ENCODE data around the gene PSMC4. TPM values are rescaled to one million over a fixed set of nuclear protein-coding genes. Genes with fewer than 3 reads are reported as not detected.

Gene PSMC4
- total RNA-seq, 1 experiment from 2014 or later: 2,386 TPM

DNA sequence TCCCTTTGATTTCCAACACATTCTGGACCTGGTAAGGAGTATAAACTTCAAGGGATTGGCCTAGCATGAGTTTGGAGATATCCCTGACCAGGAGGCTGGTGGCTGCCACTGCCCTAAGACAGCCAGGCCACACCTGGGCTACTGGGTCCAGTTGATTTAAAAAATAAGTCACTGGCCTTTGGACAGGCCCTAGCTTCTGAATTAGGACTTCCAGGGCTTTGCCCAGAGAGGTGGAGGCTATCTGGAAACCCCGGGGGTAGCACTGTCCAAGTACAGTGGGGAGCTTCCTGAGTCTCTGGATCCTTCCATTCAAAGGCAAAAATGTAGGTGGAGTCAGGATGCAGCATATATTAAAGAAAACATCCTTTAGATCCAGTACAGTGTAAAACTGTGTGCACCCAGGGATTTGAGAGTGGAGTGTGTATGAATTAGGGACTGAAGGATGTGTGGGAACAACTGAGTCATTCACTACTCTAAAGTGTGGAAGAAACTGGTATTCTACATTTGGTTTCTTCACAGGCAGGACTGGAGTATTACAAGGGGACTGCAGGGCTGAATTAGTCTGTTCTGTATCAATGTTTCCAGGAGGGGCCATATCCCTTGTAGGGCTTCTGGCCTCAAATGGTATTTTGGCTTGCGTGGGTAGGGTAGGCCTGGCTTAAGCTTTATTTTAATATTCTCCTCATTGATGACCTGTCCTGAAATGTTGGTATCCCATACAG, 21.8 kb upstream of the PSMC4 start:
- POLR2A ChIA-PET: interaction anchor here (0.6 to 1.4 kb wide), 3 partner anchors 39 to 172 kb away, joined by 3 to 13 read pairs (median 4); no protein-coding TSS in a partner anchor
- no peak for DNase-seq (ENCODE audit: low read depth, low spot score)

DNA sequence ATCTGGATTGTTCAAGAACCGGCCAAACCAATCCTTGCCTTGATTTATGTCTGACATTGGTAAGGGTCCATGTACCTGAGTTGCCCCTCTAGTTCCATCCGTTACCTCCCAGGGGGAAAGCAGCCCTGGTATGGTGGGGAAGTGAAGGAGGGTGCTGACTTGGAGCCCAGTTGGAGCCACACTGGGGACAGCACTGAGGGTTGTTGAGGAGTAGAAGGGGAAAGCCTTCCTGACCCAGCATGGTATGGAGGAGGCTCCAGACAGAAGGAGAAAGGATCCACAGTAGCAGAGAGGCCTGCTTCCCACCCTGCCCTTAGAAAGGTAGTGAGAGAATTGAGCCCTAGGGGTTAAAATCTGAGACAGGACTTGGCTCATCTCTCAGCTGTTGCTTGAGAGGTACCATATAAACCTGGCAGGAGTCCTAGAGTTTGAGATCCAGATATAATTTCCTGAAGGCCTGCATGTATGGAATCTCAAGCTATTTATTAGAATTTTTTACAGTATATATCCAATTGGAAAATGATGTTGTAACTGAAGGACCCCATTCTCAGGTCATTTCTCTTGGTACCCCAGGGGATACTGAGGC, 19.8 kb upstream of the PSMC4 start:
- H3K36me3 ChIP-seq (ENCODE audit: control insufficient read depth, insufficient read depth, low read length): no peaks in the 10 kb centered on the region
- no peak overlapping the region for H3K4me3 ChIP-seq (ENCODE audit: low read depth in 2 of 2, low read length in 2 of 2)
- H3K27me3 ChIP-seq (ENCODE audit: control insufficient read depth, insufficient read depth, low read length): no peaks in the 10 kb centered on the region
- H3K27ac ChIP-seq (ENCODE audit: low read length): no peak overlapping the region
- in situ Hi-C loops (cut with HindIII; ENCODE audit: low pct_unique_long_range_greater_than_20kb, low sequenced_read_pairs) (no loop called here), intact Hi-C loops (cut with micrococcal nuclease; ENCODE audit: unreplicated experiment) (no loop called here)
- POLR2A ChIA-PET: interaction anchor here (0.5 to 1.9 kb wide), 7 partner anchors 15 to 325 kb away, joined by 3 to 12 read pairs (median 3); partner anchors contain the start of gene PSMC4
- H3K9me3 ChIP-seq (ENCODE audit: control insufficient read depth, insufficient read depth, low read depth, low read length): no peaks in the 10 kb centered on the region
- CTCF ChIA-PET: interaction anchor here (0.6 to 1.5 kb wide), 5 partner anchors 16 to 278 kb away, joined by 3 to 17 read pairs (median 3); partner anchors contain the start of gene PSMC4
- no peak for DNase-seq (ENCODE audit: low read depth, low spot score)
- H3K4me1 ChIP-seq (ENCODE audit: control insufficient read depth, insufficient read depth, low read length): no peaks in the 10 kb centered on the region
- TF ChIP-seq TCF7L2 (IDR thresholded peaks at IDR 0.05; ENCODE audit: low read depth, low read length): no peak
- TF ChIP-seq SIN3A (IDR thresholded peaks at IDR 0.05; ENCODE audit: borderline replicate concordance, insufficient read depth, low read depth, low read length): no peak
- TF ChIP-seq, protein P1, sequence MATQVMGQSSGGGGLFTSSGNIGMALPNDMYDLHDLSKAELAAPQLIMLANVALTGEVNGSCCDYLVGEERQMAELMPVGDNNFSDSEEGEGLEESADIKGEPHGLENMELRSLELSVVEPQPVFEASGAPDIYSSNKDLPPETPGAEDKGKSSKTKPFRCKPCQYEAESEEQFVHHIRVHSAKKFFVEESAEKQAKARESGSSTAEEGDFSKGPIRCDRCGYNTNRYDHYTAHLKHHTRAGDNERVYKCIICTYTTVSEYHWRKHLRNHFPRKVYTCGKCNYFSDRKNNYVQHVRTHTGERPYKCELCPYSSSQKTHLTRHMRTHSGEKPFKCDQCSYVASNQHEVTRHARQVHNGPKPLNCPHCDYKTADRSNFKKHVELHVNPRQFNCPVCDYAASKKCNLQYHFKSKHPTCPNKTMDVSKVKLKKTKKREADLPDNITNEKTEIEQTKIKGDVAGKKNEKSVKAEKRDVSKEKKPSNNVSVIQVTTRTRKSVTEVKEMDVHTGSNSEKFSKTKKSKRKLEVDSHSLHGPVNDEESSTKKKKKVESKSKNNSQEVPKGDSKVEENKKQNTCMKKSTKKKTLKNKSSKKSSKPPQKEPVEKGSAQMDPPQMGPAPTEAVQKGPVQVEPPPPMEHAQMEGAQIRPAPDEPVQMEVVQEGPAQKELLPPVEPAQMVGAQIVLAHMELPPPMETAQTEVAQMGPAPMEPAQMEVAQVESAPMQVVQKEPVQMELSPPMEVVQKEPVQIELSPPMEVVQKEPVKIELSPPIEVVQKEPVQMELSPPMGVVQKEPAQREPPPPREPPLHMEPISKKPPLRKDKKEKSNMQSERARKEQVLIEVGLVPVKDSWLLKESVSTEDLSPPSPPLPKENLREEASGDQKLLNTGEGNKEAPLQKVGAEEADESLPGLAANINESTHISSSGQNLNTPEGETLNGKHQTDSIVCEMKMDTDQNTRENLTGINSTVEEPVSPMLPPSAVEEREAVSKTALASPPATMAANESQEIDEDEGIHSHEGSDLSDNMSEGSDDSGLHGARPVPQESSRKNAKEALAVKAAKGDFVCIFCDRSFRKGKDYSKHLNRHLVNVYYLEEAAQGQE (IDR thresholded peaks at IDR 0.05; ENCODE audit: insufficient read depth in 1 of 2, low read depth in 2 of 2, low read length in 1 of 2): no peak
- TF ChIP-seq, protein P2, sequence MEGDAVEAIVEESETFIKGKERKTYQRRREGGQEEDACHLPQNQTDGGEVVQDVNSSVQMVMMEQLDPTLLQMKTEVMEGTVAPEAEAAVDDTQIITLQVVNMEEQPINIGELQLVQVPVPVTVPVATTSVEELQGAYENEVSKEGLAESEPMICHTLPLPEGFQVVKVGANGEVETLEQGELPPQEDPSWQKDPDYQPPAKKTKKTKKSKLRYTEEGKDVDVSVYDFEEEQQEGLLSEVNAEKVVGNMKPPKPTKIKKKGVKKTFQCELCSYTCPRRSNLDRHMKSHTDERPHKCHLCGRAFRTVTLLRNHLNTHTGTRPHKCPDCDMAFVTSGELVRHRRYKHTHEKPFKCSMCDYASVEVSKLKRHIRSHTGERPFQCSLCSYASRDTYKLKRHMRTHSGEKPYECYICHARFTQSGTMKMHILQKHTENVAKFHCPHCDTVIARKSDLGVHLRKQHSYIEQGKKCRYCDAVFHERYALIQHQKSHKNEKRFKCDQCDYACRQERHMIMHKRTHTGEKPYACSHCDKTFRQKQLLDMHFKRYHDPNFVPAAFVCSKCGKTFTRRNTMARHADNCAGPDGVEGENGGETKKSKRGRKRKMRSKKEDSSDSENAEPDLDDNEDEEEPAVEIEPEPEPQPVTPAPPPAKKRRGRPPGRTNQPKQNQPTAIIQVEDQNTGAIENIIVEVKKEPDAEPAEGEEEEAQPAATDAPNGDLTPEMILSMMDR (IDR thresholded peaks at IDR 0.05): no peak
- no peak for TF ChIP-seq POLR2AphosphoS5 (IDR thresholded peaks at IDR 0.05; ENCODE audit: low read depth, low read length)
- ATAC-seq: 0 out of 2 replicates have a peak, but pooled peaks have one; percentile 1
- BruUV-seq (replicated peaks): no TSS peak

More for the DNA sequence above, 21.8 kb upstream of the PSMC4 start:
- no TSS peak for BruUV-seq (replicated peaks)
- Histone ChIP-seq H3K4me1 (ENCODE audit: control insufficient read depth, insufficient read depth, low read length) (no peaks in the 10 kb centered on the region), H3K27ac (ENCODE audit: low read length) (no peak overlapping the region), H3K9me3 (ENCODE audit: control insufficient read depth, insufficient read depth, low read depth, low read length) (no peaks in the 10 kb centered on the region), H3K36me3 (ENCODE audit: control insufficient read depth, insufficient read depth, low read length) (no peaks in the 10 kb centered on the region), H3K4me3 (ENCODE audit: low read depth in 2 of 2, low read length in 2 of 2) (no peak overlapping the region), H3K27me3 (ENCODE audit: control insufficient read depth, insufficient read depth, low read length) (no peaks in the 10 kb centered on the region)
- intact Hi-C loops (cut with micrococcal nuclease; ENCODE audit: unreplicated experiment): no loop called here
- TF ChIP-seq POLR2AphosphoS5 (IDR thresholded peaks at IDR 0.05; ENCODE audit: low read depth, low read length): no peak
- no peak for TF ChIP-seq SIN3A (IDR thresholded peaks at IDR 0.05; ENCODE audit: borderline replicate concordance, insufficient read depth, low read depth, low read length)
- TF ChIP-seq, protein P2 (IDR thresholded peaks at IDR 0.05): no peak
- TF ChIP-seq TCF7L2 (IDR thresholded peaks at IDR 0.05; ENCODE audit: low read depth, low read length): no peak
- TF ChIP-seq, protein P1 (IDR thresholded peaks at IDR 0.05; ENCODE audit: insufficient read depth in 1 of 2, low read depth in 2 of 2, low read length in 1 of 2): no peak
- CTCF ChIA-PET: interaction anchor here (0.5 kb wide), 1 partner anchor 30 kb away, joined by 7 read pairs; no protein-coding TSS in a partner anchor
- in situ Hi-C loops (cut with HindIII; ENCODE audit: low pct_unique_long_range_greater_than_20kb, low sequenced_read_pairs): loop anchor here (5.0 to 25.0 kb wide), 4 partner anchors 167 to 962 kb away; partner anchors contain the start of gene FBXO17
- peak; percentile 1; the same call in 1 of the 2 replicates for ATAC-seq
